ENCODE results near the gene DPF1. TPM values are rescaled to one million over a fixed set of nuclear protein-coding genes. Genes with fewer than 3 reads are reported as not detected.

The DPF1 gene
- total RNA-seq (2012; rRNA removed) = 3.0 and 5.5 TPM in 2 replicates

DNA sequence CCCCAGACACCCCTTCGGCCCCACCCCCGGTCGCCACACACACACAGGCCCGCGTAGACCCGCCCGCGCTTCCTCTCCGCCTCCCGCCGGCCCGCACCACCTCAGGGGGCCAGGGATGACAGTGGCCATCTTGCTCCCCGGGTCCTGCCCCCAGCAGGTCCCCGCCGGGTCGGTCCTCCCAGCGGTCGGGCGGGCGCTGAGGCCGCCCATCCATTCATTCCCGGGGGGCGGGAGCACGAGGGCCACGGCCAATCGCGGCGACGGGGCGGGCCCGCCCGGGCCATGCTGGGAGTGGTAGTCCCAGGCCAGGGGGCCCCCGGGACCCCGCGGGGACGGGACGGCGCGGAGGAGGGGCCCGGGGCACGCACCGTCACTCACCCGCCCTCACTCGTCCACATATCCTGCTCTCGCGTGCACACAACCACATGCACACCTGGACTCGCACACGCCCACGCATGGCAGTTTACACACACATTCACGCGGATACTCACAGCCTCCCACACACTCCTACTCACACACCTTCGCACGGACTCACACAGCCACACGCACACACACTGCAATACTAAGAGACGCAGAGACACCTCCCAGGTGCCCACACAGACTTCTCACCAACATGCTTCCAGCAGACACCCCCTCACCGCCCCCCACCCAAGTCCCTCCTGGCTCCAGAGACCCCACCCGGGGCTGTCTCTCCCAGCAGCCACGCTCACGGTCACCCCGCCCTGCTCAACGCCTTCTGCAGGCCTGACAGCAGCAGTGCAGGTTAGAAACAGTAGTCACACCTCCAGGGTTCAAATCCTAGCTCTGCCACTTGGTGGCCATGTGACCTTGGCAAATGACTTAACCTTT is at the start of gene DPF1:
DPF1 (minus strand) TSS at position 209 of the 849 bp plus-strand sequence; CDS start at position 129, 80 bp downstream.
- Histone ChIP-seq H3K9me3 (replicated peaks; ENCODE audit: low read length) (no peaks in the 10 kb centered on the region), H3K27me3 (ENCODE audit: control insufficient read depth, insufficient read depth, low read length) (no peaks in the 10 kb centered on the region), H3K9ac (ENCODE audit: low read depth, low read length) (peak within 1 kb of the TSS; percentile 46), H3K36me3 (ENCODE audit: insufficient read depth, low read length) (no peaks in the 10 kb centered on the region), H3K4me1 (ENCODE audit: control insufficient read depth, insufficient read depth, low read length) (peaks cover 9% of the 10 kb centered on the region), H3K4me2 (ENCODE audit: low read length) (peak within 1 kb of the TSS; percentile 95), H3K4me3 (ENCODE audit: low read length) (peak within 1 kb of the TSS; percentile 73)

DNA sequence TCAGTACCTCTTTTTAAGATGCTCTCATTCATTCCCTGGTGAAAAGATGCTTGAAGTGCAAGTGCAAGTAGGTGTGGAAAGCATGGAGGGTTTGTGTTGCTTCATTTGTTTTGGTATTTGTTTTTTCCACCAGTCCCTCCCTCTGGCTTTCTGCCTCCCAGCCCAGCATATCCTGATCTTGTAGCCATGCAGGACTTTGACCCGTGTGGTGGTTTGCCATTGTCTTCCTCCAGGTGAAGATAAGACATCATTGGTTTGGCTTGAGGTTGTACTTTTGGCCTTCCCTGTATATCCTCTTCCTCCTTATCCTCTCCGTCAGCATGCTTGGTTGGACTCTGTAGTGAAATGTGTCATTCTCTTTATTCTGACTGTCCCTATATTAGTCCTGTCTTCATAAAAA is 49.5 kb upstream of the DPF1 start:
- Histone ChIP-seq H3K4me2 (ENCODE audit: low read length) (no peak overlapping the region), H3K9ac (ENCODE audit: low read depth, low read length) (no peak overlapping the region), H3K27me3 (ENCODE audit: control insufficient read depth, insufficient read depth, low read length) (no peaks in the 10 kb centered on the region), H3K36me3 (ENCODE audit: insufficient read depth, low read length) (no peaks in the 10 kb centered on the region), H3K4me3 (ENCODE audit: low read length) (no peak overlapping the region), H3K4me1 (ENCODE audit: control insufficient read depth, insufficient read depth, low read length) (peaks cover 30% of the 10 kb centered on the region), H3K9me3 (replicated peaks; ENCODE audit: low read length) (no peaks in the 10 kb centered on the region)

DNA sequence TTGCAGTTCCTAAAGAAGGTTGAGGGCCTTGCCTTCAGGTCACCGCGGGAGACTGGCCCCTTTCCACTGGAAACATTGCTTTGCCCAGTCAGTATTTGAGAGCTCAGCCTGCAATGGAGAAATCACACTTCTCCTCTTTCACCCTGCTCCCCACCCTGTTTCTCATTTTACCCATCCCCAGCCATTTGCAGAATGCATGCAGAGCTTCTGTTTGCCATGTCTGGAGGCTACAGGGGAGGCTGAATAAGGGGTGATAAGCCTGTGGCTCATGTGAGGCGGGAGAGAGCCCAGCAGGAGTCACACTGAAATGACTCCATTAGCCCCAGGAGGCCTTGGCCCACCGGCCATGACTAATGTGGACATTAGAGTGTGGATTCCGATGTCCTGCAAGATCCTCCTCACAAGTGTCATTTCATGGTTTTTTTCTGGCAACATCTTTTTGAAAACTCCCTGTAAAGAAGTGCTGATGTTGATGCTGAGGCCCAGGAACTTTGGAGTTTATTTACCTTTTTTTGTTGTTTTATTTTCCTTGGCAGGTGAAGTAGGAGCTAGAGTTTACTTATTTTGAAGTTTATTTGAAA is 46.7 kb upstream of the DPF1 start:
- H3K36me3 ChIP-seq (ENCODE audit: insufficient read depth, low read length) = no peaks in the 10 kb centered on the region
- H3K4me2 ChIP-seq (ENCODE audit: low read length) = peak overlapping the region; percentile 33

DNA sequence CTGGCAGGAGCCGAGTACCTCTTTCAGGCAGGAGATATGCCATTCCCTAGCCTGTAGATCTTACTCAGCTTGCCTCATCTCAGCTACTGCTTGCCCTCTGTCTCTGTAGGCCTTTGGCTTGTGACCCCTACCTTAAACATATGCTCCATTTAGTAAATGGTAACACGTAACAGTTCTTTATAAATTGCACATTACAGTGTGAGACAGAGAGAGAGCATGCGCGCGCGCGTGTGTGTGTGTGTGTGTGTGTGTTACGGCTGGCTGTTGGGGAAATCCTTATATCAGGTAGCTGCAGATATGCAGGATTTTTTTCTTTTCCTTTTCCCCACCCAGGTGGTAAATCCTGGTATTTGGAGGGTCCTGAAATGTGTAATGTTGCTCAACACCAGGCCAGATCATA is 44.5 kb upstream of the DPF1 start:
- Histone ChIP-seq H3K4me1 (ENCODE audit: control insufficient read depth, insufficient read depth, low read length) (peaks cover 32% of the 10 kb centered on the region), H3K27me3 (ENCODE audit: control insufficient read depth, insufficient read depth, low read length) (no peaks in the 10 kb centered on the region), H3K9ac (ENCODE audit: low read depth, low read length) (no peak overlapping the region), H3K36me3 (ENCODE audit: insufficient read depth, low read length) (no peaks in the 10 kb centered on the region), H3K4me2 (ENCODE audit: low read length) (no peak overlapping the region), H3K9me3 (replicated peaks; ENCODE audit: low read length) (no peaks in the 10 kb centered on the region), H3K4me3 (ENCODE audit: low read length) (no peak overlapping the region)

More for the DNA sequence above, 46.7 kb upstream of the DPF1 start:
- no peak overlapping the region for H3K9ac ChIP-seq (ENCODE audit: low read depth, low read length)
- H3K9me3 ChIP-seq (replicated peaks; ENCODE audit: low read length) = no peaks in the 10 kb centered on the region
- H3K27me3 ChIP-seq (ENCODE audit: control insufficient read depth, insufficient read depth, low read length) = no peaks in the 10 kb centered on the region
- H3K4me1 ChIP-seq (ENCODE audit: control insufficient read depth, insufficient read depth, low read length) = peaks cover 22% of the 10 kb centered on the region
- no peak overlapping the region for H3K4me3 ChIP-seq (ENCODE audit: low read length)

DNA sequence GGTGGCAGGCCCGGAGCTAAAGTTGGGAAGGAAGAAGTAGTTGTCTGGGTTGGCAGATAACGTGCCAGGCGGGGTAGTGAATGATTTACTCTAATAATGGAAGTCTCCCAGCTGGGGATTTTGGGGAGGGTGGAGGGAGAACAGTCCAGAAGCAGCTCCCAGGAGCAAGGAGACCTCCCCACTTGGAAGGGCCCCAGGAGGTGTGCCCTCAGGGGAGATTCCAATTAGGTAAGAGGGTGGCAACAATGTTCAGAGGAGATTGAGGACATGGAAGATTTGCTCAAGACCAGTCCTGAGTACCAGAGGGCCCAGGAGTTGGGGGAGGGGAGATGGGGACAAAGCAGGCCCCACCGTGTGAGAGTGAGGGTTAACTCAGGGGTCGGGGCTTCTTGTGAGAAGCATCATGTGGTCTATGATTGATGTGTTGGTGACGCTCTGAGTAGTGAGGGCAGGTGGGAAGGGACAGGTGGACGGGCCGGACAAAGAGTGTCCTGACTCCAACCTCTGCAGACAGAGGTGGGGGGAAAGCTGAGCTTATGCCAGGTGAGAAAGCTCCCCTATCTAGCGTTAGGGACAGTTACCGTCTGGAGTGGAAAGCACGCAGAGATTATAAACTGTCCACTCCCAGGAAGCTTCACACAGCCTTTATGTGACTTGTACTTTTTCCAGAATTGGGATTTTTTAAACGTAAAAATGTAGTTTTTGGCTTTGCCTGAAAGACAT is 43.9 kb upstream of the DPF1 start:
- Histone ChIP-seq H3K36me3 (ENCODE audit: insufficient read depth, low read length) (no peaks in the 10 kb centered on the region), H3K9me3 (replicated peaks; ENCODE audit: low read length) (no peaks in the 10 kb centered on the region)

DNA sequence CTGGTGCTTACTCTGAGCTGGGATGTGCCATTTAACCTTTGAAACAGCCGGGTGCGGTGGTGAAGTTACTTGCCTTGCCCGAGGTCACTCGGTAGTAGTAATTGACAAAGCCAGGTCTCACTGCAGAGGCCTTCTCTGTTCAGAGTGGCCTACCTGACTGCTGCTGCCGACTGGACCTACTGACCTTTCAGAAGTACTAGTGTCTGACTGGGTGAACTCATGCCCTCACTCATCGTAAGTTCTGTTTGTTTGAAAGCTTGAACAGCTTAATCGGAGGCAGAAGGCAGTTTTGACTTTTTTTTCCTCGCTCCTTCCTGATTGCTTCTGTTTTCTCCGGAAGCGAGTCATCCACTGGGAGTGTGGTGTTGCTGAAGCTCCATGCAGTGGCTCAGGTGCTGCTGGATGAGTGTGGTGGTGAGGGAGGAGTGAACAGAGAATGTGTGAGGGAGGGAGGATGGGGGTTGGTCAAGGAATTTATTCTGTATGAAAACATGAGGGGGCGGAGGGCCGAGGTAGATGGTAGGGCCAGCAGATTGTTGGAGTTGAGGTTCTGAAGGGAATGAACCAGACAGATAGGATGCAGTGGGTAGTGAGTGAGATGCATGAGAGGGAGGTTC is 43.1 kb upstream of the DPF1 start:
- no peak overlapping the region for H3K4me3 ChIP-seq (ENCODE audit: low read length)
- H3K4me1 ChIP-seq (ENCODE audit: control insufficient read depth, insufficient read depth, low read length) = peaks cover 32% of the 10 kb centered on the region

More for the DNA sequence above, 43.9 kb upstream of the DPF1 start:
- no peak overlapping the region for H3K4me3 ChIP-seq (ENCODE audit: low read length)
- no peak overlapping the region for H3K4me2 ChIP-seq (ENCODE audit: low read length)
- no peaks in the 10 kb centered on the region for H3K27me3 ChIP-seq (ENCODE audit: control insufficient read depth, insufficient read depth, low read length)
- H3K4me1 ChIP-seq (ENCODE audit: control insufficient read depth, insufficient read depth, low read length) = peaks cover 32% of the 10 kb centered on the region
- no peak overlapping the region for H3K9ac ChIP-seq (ENCODE audit: low read depth, low read length)

DNA sequence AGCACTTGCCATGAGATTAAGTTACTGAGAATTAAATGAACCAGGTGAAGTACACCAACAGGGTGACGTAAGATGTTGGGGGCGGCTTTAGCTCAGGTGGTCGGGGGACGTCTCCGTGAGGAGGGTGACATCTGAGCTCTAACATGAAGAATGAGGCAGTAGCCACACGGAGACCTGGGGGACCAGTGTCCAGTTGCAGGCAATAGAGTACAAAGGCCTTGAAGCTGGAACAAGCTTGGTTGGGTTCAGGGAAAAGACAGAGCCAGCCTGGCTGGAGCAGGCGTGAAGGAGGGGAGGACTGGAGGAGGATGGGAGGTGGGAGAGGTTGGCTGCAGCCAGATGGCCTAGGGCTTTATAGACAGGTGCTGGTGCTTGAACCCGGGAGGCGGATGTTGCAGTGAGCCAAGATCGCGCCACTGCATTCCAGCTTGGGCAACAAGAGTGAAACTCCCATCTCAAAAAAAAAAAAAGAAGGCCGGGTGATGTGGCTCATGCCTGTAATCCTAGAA is 42.0 kb upstream of the DPF1 start:
- no peaks in the 10 kb centered on the region for H3K27me3 ChIP-seq (ENCODE audit: control insufficient read depth, insufficient read depth, low read length)
- no peak overlapping the region for H3K4me2 ChIP-seq (ENCODE audit: low read length)
- H3K36me3 ChIP-seq (ENCODE audit: insufficient read depth, low read length) = no peaks in the 10 kb centered on the region
- H3K4me1 ChIP-seq (ENCODE audit: control insufficient read depth, insufficient read depth, low read length) = peaks cover 32% of the 10 kb centered on the region
- no peak overlapping the region for H3K4me3 ChIP-seq (ENCODE audit: low read length)
- no peaks in the 10 kb centered on the region for H3K9me3 ChIP-seq (replicated peaks; ENCODE audit: low read length)
- H3K9ac ChIP-seq (ENCODE audit: low read depth, low read length) = no peak overlapping the region

More for the DNA sequence above, 43.1 kb upstream of the DPF1 start:
- no peaks in the 10 kb centered on the region for H3K27me3 ChIP-seq (ENCODE audit: control insufficient read depth, insufficient read depth, low read length)
- H3K9me3 ChIP-seq (replicated peaks; ENCODE audit: low read length) = no peaks in the 10 kb centered on the region
- no peak overlapping the region for H3K4me2 ChIP-seq (ENCODE audit: low read length)
- H3K9ac ChIP-seq (ENCODE audit: low read depth, low read length) = no peak overlapping the region
- H3K36me3 ChIP-seq (ENCODE audit: insufficient read depth, low read length) = no peaks in the 10 kb centered on the region

DNA sequence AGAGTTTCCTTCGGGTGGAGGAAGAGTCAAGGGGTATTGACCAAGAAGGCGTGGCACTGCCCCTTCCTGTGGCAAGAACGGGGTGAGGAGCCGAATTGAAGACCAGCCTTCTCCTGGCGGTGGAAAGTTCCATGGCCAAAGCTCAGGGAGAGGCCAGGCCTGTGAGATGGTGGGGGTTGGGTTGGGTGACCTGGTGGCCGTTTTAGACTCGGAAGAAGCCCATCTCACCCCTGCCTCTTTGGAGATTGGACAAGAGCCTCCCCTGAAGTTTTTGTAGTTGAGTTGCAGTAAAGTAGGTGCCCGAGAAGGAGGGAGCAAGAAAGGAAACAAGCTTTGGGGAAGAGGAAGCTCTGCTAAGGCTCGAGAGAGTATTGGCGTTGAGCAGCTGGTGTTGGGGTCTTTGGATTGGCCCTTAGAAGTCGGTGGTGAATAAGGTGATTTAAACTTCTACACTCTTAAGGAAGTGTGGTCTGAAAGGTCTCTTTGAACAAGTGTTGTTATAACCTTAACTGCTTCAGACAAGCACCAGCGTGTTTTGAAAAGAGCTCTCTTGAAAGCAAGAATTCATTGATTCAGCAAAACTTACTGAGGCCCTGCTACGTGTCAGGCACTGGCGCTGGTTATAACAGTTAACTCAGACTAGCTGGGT is 41.3 kb upstream of the DPF1 start:
- Histone ChIP-seq H3K4me1 (ENCODE audit: control insufficient read depth, insufficient read depth, low read length) (peaks cover 26% of the 10 kb centered on the region), H3K9ac (ENCODE audit: low read depth, low read length) (no peak overlapping the region), H3K4me3 (ENCODE audit: low read length) (no peak overlapping the region), H3K9me3 (replicated peaks; ENCODE audit: low read length) (no peaks in the 10 kb centered on the region), H3K4me2 (ENCODE audit: low read length) (no peak overlapping the region), H3K36me3 (ENCODE audit: insufficient read depth, low read length) (no peaks in the 10 kb centered on the region), H3K27me3 (ENCODE audit: control insufficient read depth, insufficient read depth, low read length) (no peaks in the 10 kb centered on the region)

DNA sequence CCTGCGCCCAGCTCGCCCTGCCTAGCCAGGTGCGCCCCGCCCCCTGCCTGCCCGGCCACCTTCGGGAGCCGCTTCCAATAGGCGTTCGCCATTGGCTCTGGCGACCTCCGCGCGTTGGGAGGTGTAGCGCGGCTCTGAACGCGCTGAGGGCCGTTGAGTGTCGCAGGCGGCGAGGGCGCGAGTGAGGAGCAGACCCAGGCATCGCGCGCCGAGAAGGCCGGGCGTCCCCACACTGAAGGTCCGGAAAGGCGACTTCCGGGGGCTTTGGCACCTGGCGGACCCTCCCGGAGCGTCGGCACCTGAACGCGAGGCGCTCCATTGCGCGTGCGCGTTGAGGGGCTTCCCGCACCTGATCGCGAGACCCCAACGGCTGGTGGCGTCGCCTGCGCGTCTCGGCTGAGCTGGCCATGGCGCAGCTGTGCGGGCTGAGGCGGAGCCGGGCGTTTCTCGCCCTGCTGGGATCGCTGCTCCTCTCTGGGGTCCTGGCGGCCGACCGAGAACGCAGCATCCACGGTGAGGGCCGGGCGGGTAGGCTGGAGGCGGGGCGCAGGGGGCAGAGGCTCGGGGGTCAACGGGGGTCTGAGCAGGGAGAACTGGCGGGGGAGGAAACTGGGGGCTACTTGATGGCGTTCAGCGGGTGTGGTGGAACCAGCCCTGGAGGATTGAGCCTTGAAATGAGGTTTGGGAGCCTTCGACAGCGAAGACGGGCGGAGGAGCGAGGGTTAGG is 40.6 kb upstream of the DPF1 start, which contains the start of gene SPINT2:
SPINT2 (plus strand) TSS at position 88 of the 727 bp plus-strand sequence; CDS start at position 408, 320 bp downstream.
- H3K9ac ChIP-seq (ENCODE audit: low read depth, low read length) = no peak within 1 kb of the TSS
- H3K4me2 ChIP-seq (ENCODE audit: low read length) = peak within 1 kb of the TSS; percentile 83
- H3K9me3 ChIP-seq (replicated peaks; ENCODE audit: low read length) = no peaks in the 10 kb centered on the region
- H3K4me1 ChIP-seq (ENCODE audit: control insufficient read depth, insufficient read depth, low read length) = peaks cover 19% of the 10 kb centered on the region
- peak within 1 kb of the TSS; percentile 65 for H3K4me3 ChIP-seq (ENCODE audit: low read length)
- no peaks in the 10 kb centered on the region for H3K36me3 ChIP-seq (ENCODE audit: insufficient read depth, low read length)
- H3K27me3 ChIP-seq (ENCODE audit: control insufficient read depth, insufficient read depth, low read length) = no peaks in the 10 kb centered on the region
